ENCODE measurements around the gene UNC5C.

Gene UNC5C

DNA sequence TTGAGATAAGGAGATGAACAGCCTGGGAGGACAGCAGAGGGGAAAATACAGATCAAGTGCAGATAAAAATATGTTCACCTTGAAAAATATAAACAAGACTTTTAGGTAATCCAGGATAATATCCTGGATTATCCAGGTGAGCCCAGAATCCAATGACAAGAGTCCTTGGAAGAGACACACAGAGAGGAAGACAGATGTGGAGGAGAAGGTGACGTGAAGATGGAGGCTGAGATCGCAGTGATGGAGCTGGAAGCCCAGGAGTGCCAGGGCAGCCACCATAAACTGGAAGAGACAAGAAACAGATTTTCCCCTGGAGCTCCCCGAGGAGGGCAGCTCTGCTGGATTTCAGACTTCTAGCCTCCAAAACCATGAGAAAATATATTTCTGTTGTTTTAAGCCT lies 230.7 kb downstream of the UNC5C start:
- TF ChIP-seq, protein P1, sequence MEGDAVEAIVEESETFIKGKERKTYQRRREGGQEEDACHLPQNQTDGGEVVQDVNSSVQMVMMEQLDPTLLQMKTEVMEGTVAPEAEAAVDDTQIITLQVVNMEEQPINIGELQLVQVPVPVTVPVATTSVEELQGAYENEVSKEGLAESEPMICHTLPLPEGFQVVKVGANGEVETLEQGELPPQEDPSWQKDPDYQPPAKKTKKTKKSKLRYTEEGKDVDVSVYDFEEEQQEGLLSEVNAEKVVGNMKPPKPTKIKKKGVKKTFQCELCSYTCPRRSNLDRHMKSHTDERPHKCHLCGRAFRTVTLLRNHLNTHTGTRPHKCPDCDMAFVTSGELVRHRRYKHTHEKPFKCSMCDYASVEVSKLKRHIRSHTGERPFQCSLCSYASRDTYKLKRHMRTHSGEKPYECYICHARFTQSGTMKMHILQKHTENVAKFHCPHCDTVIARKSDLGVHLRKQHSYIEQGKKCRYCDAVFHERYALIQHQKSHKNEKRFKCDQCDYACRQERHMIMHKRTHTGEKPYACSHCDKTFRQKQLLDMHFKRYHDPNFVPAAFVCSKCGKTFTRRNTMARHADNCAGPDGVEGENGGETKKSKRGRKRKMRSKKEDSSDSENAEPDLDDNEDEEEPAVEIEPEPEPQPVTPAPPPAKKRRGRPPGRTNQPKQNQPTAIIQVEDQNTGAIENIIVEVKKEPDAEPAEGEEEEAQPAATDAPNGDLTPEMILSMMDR (IDR thresholded peaks at IDR 0.05; ENCODE audit: low read depth, low read length): no peak
- DNase-seq (ENCODE audit: low read depth in 2 of 2): no peak
- H3K4me3 ChIP-seq (replicated peaks in 1 of 2; ENCODE audit: low read depth in 2 of 2, low read length in 2 of 2): no peak overlapping the region

DNA sequence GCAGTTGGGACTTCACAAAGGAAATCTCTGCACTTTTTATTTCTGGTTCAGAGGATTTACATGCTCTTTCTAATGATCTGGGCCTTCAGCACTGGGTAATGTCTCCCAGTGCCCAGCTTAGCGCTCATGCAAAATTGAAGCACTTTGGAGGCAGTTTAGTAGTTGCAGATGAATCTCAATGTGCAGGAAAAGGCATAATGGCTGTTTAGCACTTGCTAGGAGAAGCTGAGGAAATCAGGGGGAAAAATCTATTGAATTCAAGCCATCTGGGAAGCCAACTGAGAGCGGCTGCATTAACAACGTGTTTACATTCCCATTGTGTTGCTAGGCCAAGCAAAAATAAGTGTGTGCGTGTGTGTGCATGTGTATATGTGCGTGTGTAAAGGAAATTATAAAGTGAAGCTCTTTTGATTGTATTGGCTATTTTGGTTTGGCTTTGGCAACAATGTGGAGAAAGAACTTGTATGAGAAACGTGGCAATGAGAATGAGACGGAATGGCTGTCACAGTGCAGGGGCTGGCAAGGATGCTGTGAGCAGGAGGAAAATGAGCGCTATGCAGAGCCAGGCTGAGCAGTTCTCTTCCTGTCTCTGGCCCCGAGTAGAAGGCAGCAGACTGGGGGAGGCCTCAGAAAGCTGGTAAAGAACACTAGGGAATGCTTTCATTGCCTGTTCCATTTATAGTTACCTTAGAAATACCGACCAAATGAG lies 231.5 kb downstream of the UNC5C start:
- no peak for DNase-seq (ENCODE audit: low read depth in 2 of 2)
- no peak overlapping the region for H3K4me3 ChIP-seq (replicated peaks in 1 of 2; ENCODE audit: low read depth in 2 of 2, low read length in 2 of 2)
- TF ChIP-seq, protein P1 (IDR thresholded peaks at IDR 0.05; ENCODE audit: low read depth, low read length): no peak

DNA sequence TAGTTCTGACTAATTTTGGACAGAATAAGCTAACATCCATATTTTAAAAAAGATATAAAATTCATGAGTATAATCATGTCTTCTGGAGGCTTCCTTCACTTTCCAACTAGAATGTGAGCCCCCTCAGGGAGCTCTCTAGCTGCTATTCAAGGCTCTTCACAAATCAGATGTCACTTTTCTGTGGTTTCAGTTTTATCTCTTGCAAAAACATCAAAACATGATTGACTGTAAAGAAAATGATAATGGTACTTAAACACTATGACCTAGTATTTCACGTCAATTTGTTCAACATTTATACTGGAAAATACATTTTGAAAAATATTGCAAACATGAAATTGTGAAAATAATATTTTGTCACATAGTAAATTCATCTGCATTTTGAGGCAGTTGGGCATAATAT lies 234.2 kb downstream of the UNC5C start:
- DNase-seq (ENCODE audit: low read depth in 2 of 2): no peak
- H3K4me3 ChIP-seq (replicated peaks in 1 of 2; ENCODE audit: low read depth in 2 of 2, low read length in 2 of 2): no peak overlapping the region
- TF ChIP-seq, protein P1 (IDR thresholded peaks at IDR 0.05; ENCODE audit: low read depth, low read length): no peak

DNA sequence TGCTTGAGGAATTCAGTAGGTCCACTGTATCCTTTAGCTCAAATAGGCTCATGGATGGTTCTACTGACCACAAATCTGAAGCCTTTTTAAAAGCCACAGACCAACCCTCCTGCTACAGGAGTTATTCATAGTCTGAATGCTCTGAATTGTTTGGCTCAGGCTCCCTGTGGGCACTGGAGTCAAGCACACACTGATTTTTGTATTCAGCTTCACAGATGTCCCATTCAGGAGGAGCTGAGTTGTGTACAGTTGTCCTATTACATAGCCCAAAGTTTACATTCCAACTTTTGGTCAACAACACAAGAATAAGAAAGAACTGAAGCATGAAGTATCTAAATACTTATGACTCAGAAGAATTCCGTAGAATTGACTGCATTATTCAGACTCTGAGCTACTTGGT lies 243.9 kb downstream of the UNC5C start:
- TF ChIP-seq, protein P1 (IDR thresholded peaks at IDR 0.05; ENCODE audit: low read depth, low read length): no peak
- DNase-seq (ENCODE audit: low read depth in 2 of 2): peak; percentile 13 to 66
- no peak overlapping the region for H3K4me3 ChIP-seq (replicated peaks in 1 of 2; ENCODE audit: low read depth in 2 of 2, low read length in 2 of 2)

DNA sequence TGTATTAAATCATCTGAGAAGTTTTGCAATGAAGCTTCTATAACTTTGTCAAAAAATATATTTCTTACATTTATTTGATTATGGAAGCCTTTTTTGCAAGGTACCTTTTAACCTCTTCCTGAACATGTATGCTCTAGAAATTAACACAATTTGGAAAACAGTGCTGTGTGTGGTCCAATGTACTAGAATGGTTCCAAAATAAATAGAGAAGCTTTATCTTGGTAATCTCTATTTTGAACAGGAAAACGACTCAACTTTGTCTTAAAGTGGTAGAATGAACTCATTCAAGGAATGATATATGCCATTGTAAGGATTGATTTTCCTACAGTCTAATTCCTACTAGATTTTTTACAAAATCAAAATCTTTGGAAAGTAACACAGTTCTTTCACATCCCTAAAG lies 248.5 kb downstream of the UNC5C start:
- DNase-seq (ENCODE audit: low read depth in 2 of 2): no peak
- TF ChIP-seq, protein P1 (IDR thresholded peaks at IDR 0.05; ENCODE audit: low read depth, low read length): no peak
- H3K4me3 ChIP-seq (replicated peaks in 1 of 2; ENCODE audit: low read depth in 2 of 2, low read length in 2 of 2): no peak overlapping the region

DNA sequence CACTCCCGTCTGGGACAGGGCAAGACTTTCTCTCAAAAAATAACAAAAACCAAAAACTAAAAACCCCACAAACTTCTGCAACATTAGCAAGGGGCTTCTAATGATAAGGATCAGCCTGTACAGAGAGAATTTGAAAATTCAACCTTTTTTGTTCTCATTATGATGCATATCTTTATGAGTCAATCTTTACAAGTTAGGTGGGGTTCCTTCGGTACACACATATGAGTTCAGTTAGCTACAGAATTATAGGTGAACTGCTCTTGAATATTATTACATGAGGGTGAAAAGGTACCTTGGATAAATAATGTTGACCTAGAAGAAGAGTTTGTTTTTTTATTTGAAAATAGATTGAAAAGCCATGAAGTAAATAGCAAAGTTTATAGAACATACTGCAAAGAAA lies 252.7 kb downstream of the UNC5C start:
- TF ChIP-seq, protein P1 (IDR thresholded peaks at IDR 0.05; ENCODE audit: low read depth, low read length): no peak
- H3K4me3 ChIP-seq (replicated peaks in 1 of 2; ENCODE audit: low read depth in 2 of 2, low read length in 2 of 2): no peak overlapping the region
- DNase-seq (ENCODE audit: low read depth in 2 of 2): no peak

DNA sequence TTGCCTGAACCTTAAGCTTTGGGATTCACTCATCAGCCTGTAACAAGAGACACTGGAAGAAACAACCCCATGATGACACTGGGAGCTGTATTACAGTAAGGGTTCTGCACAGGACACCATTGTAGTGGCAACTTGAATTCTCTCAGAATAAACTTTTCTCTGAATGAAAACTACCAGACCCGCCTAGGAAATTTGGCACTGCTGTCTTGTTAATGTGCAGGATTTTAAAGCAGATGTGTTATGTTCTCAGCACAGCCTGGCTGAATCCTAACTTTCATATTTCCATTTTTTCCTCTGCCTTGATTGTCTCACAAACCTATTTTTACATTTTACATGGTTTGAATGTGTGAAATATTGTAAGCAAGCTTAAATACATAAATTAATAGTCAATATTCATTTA lies 253.6 kb downstream of the UNC5C start:
- H3K4me3 ChIP-seq (replicated peaks in 1 of 2; ENCODE audit: low read depth in 2 of 2, low read length in 2 of 2): no peak overlapping the region
- TF ChIP-seq, protein P1 (IDR thresholded peaks at IDR 0.05; ENCODE audit: low read depth, low read length): no peak

More for the DNA sequence above, 253.6 kb downstream of the UNC5C start:
- DNase-seq (ENCODE audit: low read depth in 2 of 2): no peak
